MM.1S (cell line): Measurements from ENCODE around the gene THADA.

Experiments used
- EZH2 ChIP-seq: fragments of 300-600 bp; sonication (generic); optimal IDR thresholded peaks from 2 replicates; pipeline ENCODE3; 2017; ENCODE audit warnings: low read depth, mild to moderate bottlenecking, antibody characterized with exemption, low read length, mixed read lengths
- EZH2phosphoT487 ChIP-seq: fragments of 300-600 bp; sonication (generic); IDR thresholded peaks from 2 replicates; pipeline ENCODE4 v1.6.1; 2018; ENCODE audit warnings: antibody characterized with exemption, low read length
- TF ChIP-seq, protein P1 (sequence below): fragments of 300-600 bp; sonication (generic); IDR thresholded peaks from 2 replicates; pipeline ENCODE4 v1.5.1; 2016; ENCODE audit warnings: antibody characterized with exemption, low read length, mixed read lengths

DNA sequence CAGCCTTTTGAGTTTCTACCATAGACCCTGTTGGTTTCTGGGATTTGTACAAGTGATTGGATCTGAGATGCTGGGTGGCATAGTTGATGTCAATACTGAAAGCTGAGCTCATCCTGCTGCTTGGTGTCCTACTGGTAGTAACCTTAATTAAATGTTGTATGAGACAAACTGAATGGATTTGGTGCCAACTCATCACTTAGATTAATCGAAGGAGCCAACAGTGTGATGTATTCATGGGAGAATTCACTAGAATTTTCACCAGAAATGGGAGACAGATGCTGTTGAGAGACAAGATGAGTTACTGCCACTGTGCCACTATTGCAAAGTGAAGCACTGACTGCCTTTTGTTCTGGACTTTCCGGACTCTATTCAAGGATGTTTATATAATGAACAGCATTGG is 158.5 kb downstream of the THADA start:
- TF ChIP-seq EZH2 (no peak), EZH2phosphoT487 (no peak)
- TF ChIP-seq, protein P1, sequence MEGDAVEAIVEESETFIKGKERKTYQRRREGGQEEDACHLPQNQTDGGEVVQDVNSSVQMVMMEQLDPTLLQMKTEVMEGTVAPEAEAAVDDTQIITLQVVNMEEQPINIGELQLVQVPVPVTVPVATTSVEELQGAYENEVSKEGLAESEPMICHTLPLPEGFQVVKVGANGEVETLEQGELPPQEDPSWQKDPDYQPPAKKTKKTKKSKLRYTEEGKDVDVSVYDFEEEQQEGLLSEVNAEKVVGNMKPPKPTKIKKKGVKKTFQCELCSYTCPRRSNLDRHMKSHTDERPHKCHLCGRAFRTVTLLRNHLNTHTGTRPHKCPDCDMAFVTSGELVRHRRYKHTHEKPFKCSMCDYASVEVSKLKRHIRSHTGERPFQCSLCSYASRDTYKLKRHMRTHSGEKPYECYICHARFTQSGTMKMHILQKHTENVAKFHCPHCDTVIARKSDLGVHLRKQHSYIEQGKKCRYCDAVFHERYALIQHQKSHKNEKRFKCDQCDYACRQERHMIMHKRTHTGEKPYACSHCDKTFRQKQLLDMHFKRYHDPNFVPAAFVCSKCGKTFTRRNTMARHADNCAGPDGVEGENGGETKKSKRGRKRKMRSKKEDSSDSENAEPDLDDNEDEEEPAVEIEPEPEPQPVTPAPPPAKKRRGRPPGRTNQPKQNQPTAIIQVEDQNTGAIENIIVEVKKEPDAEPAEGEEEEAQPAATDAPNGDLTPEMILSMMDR = no peak
